IMR-90 (cell line): ENCODE data around the gene NR1H2. TPM values are rescaled to one million over a fixed set of nuclear protein-coding genes. Genes with fewer than 3 reads are reported as not detected.

ENCODE experiments used
- ATAC-seq: fragments of 200-7000 bp; cut with Tn5 transposase; 2 replicates; pipeline ENCODE4 v1.9.1; 2020; ENCODE audit warnings: low read depth, mild to moderate bottlenecking, moderate library complexity
- BruUV-seq: library from RNA; stranded (reverse); fragments of 400-500 nt; replicated peaks from 2 replicates; lab custom pipeline; 2021; lab: Mats Ljungman, UMichigan
- CTCF ChIA-PET: fragments of 300-600 bp; formaldehyde crosslinking; extraction: SDS; loops from one replicate; lab custom pipeline; 2021; ENCODE audit warnings: antibody characterized with exemption; lab: Yijun Ruan, JAX
- POLR2A ChIA-PET: fragments of 300-600 bp; sonication (Branson Sonifier 250); formaldehyde crosslinking; loops from one replicate; lab custom pipeline; 2022; ENCODE audit warnings: antibody characterized with exemption; ENCODE audit not compliant: unreplicated experiment; lab: Charles Lee
- DNase-seq: peaks from one replicate; pipeline ENCODE4 v3.0.0; 2013
- H2AFZ ChIP-seq: replicated peaks from 2 replicates; pipeline ENCODE3; 2013; ENCODE audit warnings: low read length, mild to moderate bottlenecking; ENCODE audit not compliant: poor library complexity
- H2AK5ac ChIP-seq: 2 replicates; pipeline ENCODE4 v1.6.1; 2013; ENCODE audit warnings: low read depth, low read length, inconsistent platforms
- H2AK9ac ChIP-seq: replicated peaks from 2 replicates; pipeline ENCODE3; 2013; ENCODE audit warnings: mild to moderate bottlenecking, low read depth, low read length, moderate library complexity; ENCODE audit not compliant: poor library complexity
- H2BK120ac ChIP-seq: 2 replicates; pipeline ENCODE4 v1.6.1; 2013; ENCODE audit warnings: low read depth, low read length, inconsistent platforms
- H2BK15ac ChIP-seq: 3 replicates; pipeline ENCODE4 v1.6.1; 2013; ENCODE audit warnings: low read depth, low read length, inconsistent platforms
- H2BK20ac ChIP-seq: 2 replicates; pipeline ENCODE4 v1.6.1; 2013; ENCODE audit warnings: low read depth, mild to moderate bottlenecking, inconsistent platforms, low read length, moderate library complexity
- H2BK5ac ChIP-seq: 2 replicates; pipeline ENCODE4 v1.6.1; 2013; ENCODE audit warnings: mild to moderate bottlenecking, low read depth, low read length, inconsistent platforms; ENCODE audit not compliant: poor library complexity, severe bottlenecking
- H3K14ac ChIP-seq: replicated peaks from 2 replicates; pipeline ENCODE4 v1.6.1; 2013; ENCODE audit warnings: low read depth, low read length, inconsistent platforms
- H3K18ac ChIP-seq: 2 replicates; pipeline ENCODE4 v1.6.1; 2013; ENCODE audit warnings: low read depth, low read length, control low read depth
- H3K23ac ChIP-seq: 2 replicates; pipeline ENCODE4 v1.6.1; 2013; ENCODE audit warnings: low read depth, low read length, inconsistent platforms
- H3K27ac ChIP-seq: 2 replicates; pipeline ENCODE4 v1.5.1; 2013; ENCODE audit warnings: mild to moderate bottlenecking, control low read depth, low read length; ENCODE audit not compliant: insufficient read depth
- H3K27me3 ChIP-seq: 2 replicates; pipeline ENCODE4 v1.6.1; 2013; ENCODE audit warnings: low read length; ENCODE audit not compliant: control insufficient read depth, insufficient read depth
- H3K36me3 ChIP-seq: 2 replicates; pipeline ENCODE4 v1.6.1; 2013; ENCODE audit warnings: low read length, mixed read lengths; ENCODE audit not compliant: control insufficient read depth, insufficient read depth
- H3K4ac ChIP-seq: 2 replicates; pipeline ENCODE4 v1.6.1; 2013; ENCODE audit warnings: low read depth, low read length, inconsistent platforms
- H3K4me1 ChIP-seq: 2 replicates; pipeline ENCODE4 v1.6.1; 2013; ENCODE audit warnings: low read length, mixed read lengths; ENCODE audit not compliant: control insufficient read depth, insufficient read depth
- H3K4me2 ChIP-seq: 2 replicates; pipeline ENCODE4 v1.6.1; 2013; ENCODE audit warnings: low read depth, mild to moderate bottlenecking, control low read depth, low read length, moderate library complexity
- H3K4me3 ChIP-seq: 2 replicates; pipeline ENCODE4 v1.5.1; 2013; ENCODE audit warnings: low read depth, mild to moderate bottlenecking, control low read depth, low read length, moderate library complexity; ENCODE audit not compliant: insufficient read depth
- H3K56ac ChIP-seq: 2 replicates; pipeline ENCODE4 v1.6.1; 2013; ENCODE audit warnings: low read length, inconsistent platforms; ENCODE audit not compliant: insufficient read depth; ENCODE audit errors: extremely low read depth
- H3K79me1 ChIP-seq, 2 experiments: 2 replicates each; pipeline ENCODE4 v1.6.1; 2013; ENCODE audit warnings: low read length in 2 of 2, inconsistent platforms in 1 of 2, low read depth in 1 of 2
- H3K9ac ChIP-seq: 2 replicates; pipeline ENCODE4 v1.6.1; 2013; ENCODE audit warnings: low read depth, low read length, control low read depth
- H3K9me1 ChIP-seq: 2 replicates; pipeline ENCODE4 v1.6.1; 2013; ENCODE audit warnings: low read length, inconsistent platforms; ENCODE audit not compliant: insufficient read depth
- H3K9me3 ChIP-seq: 2 replicates; pipeline ENCODE4 v1.6.1; 2013; ENCODE audit warnings: low read length; ENCODE audit not compliant: control insufficient read depth, insufficient read depth
- H4K20me1 ChIP-seq: 2 replicates; pipeline ENCODE4 v1.6.1; 2013; ENCODE audit warnings: low read length, inconsistent platforms; ENCODE audit not compliant: insufficient read depth
- H4K5ac ChIP-seq: 2 replicates; pipeline ENCODE4 v1.6.1; 2013; ENCODE audit warnings: mild to moderate bottlenecking, low read depth, low read length, control low read depth
- H4K8ac ChIP-seq, 2 experiments: 2 replicates each; pipeline ENCODE4 v1.6.1; 2013; ENCODE audit warnings: low read depth in 2 of 2, low read length in 2 of 2, control low read depth in 1 of 2, inconsistent platforms in 1 of 2
- H4K91ac ChIP-seq: 2 replicates; pipeline ENCODE4 v1.6.1; 2013; ENCODE audit warnings: low read depth, low read length, inconsistent platforms; ENCODE audit not compliant: insufficient read depth
- CEBPB ChIP-seq: IDR thresholded peaks from 2 replicates; pipeline ENCODE4 v1.6.1; 2012; ENCODE audit warnings: low read depth, low read length, improper control_type of control experiment
- CHD1 ChIP-seq: IDR thresholded peaks from 2 replicates; pipeline ENCODE4 v1.6.1; 2012; ENCODE audit warnings: low read depth, low read length, improper control_type of control experiment
- MAFK ChIP-seq: IDR thresholded peaks from 2 replicates; pipeline ENCODE4 v1.6.1; 2012; ENCODE audit warnings: low read depth, low read length, improper control_type of control experiment
- MAZ ChIP-seq: IDR thresholded peaks from 2 replicates; pipeline ENCODE4 v1.6.1; 2012; ENCODE audit warnings: low read depth, mild to moderate bottlenecking, low read length, improper control_type of control experiment, moderate library complexity, borderline replicate concordance
- RFX5 ChIP-seq: IDR thresholded peaks from 2 replicates; pipeline ENCODE4 v1.8.0; 2012; ENCODE audit warnings: low read depth, mild to moderate bottlenecking, low read length, moderate library complexity
- SMC3 ChIP-seq: fragments of 150-350 bp; IDR thresholded peaks from 2 replicates; pipeline ENCODE4 v1.6.1; 2016; ENCODE audit warnings: low read depth, mild to moderate bottlenecking, antibody characterized with exemption, low read length, moderate library complexity
- WGBS, 2 experiments: methylation state at CpG; one replicate each; pipeline versions ENCODE4 v1.1.5 to v1.1.7; 2013; ENCODE audit warnings: missing lambda C conversion rate in 2 of 2; ENCODE audit not compliant: insufficient read length in 1 of 2; ENCODE audit errors: extremely low coverage in 2 of 2; 5-methylcytosine and 5-hydroxymethylcytosine counted together
- dilution Hi-C: fragments of 300-500 bp; cut with HindIII; formaldehyde crosslinking; loops from one replicate; pipeline ENCODE4 v1.14.3; 2018; ENCODE audit warnings: low sequenced_read_pairs; ENCODE audit not compliant: unreplicated experiment
- in situ Hi-C: fragments of 300-500 bp; cut with MboI; formaldehyde crosslinking; loops from 3 replicates; pipeline ENCODE4 v1.14.3; 2019; ENCODE audit warnings: low sequenced_read_pairs, inconsistent platforms, mixed read lengths
- intact Hi-C: fragments of 100-400 bp; cut with micrococcal nuclease; formaldehyde crosslinking; loops from 2 replicates; pipeline ENCODE4 v1.10.0; 2022
- polyA plus RNA-seq, 3 experiments: library from polyadenylated mRNA; depleted of rRNA; stranded (reverse); fragments of >200 nt; gene quantifications; 2 replicates each; pipeline ENCODE4 v1.2.3, GENCODE V29; 2012; ENCODE audit warnings: low replicate concordance in 1 of 3
- total RNA-seq: library from RNA; depleted of rRNA; stranded (reverse); fragments of >200 nt; gene quantifications from 2 replicates; pipeline ENCODE4 v1.2.3, GENCODE V29; 2012
- TF ChIP-seq, protein P1 (sequence below): fragments of 150-350 bp; IDR thresholded peaks from 2 replicates; pipeline ENCODE4 v1.6.1; 2016; ENCODE audit warnings: low read depth, mild to moderate bottlenecking, low read length, moderate library complexity, borderline replicate concordance

Gene NR1H2
- total and polyA plus RNA-seq, 2 of the 4 experiments (the other 2 are of a cell fraction): 37.8 to 48.4 TPM

DNA sequence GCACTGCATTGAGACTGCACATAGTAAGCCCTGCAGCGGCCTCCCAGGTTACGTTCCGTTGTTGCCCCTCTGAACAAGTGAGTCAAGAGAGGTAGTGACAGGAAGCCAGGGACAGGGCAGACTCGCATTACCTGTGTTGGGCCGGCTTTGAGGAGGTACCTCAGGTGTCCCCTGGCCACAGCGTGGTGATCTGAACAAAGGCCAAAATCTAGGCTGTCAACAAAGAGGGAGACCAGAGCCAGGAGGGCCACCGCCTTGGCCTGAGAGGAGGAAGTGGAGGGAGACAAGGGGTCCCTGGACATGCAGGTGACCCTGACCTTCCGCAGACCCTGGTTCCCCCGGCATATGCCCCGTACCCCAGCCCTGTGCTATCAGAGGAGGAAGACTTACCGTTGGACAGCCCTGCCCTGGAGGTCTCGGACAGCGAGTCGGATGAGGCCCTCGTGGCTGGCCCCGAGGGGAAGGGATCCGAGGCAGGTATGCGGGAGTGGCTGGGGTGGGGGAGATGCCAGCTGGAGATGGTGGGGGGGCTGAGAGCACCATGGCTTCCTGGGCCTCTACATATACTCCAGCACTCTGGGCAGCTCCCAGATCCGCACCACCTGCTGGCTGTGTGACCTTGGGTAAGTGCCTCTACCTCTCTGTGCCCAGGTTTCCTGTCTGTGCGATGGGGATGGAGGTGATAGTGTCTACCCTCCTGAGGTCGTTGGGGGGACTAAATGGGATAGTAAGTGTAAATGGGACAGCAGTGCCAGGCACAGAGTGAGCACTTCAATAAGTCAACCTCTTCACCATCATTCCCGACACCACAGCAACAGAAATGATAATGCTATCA, 47.2 kb downstream of the NR1H2 start:
- Histone ChIP-seq H3K36me3 (no peaks in the 10 kb centered on the region), H4K8ac (no peak overlapping the region), H3K9ac (no peak overlapping the region), H2BK5ac (no peak overlapping the region), H3K4me2 (no peak overlapping the region), H3K9me1 (no peaks in the 10 kb centered on the region), H3K14ac (no peak overlapping the region), H3K18ac (no peak overlapping the region), H4K5ac (no peak overlapping the region), H2BK20ac (no peak overlapping the region), H3K4me3 (no peak overlapping the region), H3K23ac (no peak overlapping the region), H4K20me1 (no peaks in the 10 kb centered on the region), H3K27me3 (peaks cover 24% of the 10 kb centered on the region), H3K4me1 (no peaks in the 10 kb centered on the region), H2AK5ac (no peak overlapping the region), H2BK15ac (no peak overlapping the region), H2AFZ (no peak overlapping the region), H3K56ac (no peak overlapping the region), H2AK9ac (no peak overlapping the region), H4K91ac (no peak overlapping the region), H3K4ac (no peak overlapping the region), H3K9me3 (no peaks in the 10 kb centered on the region), H3K79me1 (no peaks in the 10 kb centered on the region), H3K27ac (no peak overlapping the region), H2BK120ac (no peak overlapping the region)
- POLR2A ChIA-PET: no interaction called here
- intact Hi-C loops: no loop called here
- dilution Hi-C loops: no loop called here
- DNase-seq: no peak
- no peak for ATAC-seq
- in situ Hi-C loops: no loop called here
- 83% methylated on average over 14 of the region's 22 CpGs; no CpG with 5 or more reads in 1 of the 2 experiments for WGBS, 2 experiments
- TF ChIP-seq, protein P1, sequence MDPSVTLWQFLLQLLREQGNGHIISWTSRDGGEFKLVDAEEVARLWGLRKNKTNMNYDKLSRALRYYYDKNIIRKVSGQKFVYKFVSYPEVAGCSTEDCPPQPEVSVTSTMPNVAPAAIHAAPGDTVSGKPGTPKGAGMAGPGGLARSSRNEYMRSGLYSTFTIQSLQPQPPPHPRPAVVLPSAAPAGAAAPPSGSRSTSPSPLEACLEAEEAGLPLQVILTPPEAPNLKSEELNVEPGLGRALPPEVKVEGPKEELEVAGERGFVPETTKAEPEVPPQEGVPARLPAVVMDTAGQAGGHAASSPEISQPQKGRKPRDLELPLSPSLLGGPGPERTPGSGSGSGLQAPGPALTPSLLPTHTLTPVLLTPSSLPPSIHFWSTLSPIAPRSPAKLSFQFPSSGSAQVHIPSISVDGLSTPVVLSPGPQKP: no peak
- TF ChIP-seq MAFK: no peak
- TF ChIP-seq CEBPB: no peak
- no peak for TF ChIP-seq MAZ
- no peak for TF ChIP-seq SMC3
- TF ChIP-seq CHD1: no peak
- no peak for TF ChIP-seq RFX5
- CTCF ChIA-PET: no interaction called here
- BruUV-seq: no TSS peak
